Gastrocnemius medialis (tissue), 4 donors: Measurements from ENCODE around the gene CCDC177. TPM values are rescaled to one million over a fixed set of nuclear protein-coding genes. Genes with fewer than 3 reads are reported as not detected.

Experiments used
- ATAC-seq, 2 donors: fragments of 150-250 bp; one replicate each; pipeline ENCODE4 v1.9.1; 2016
- DNase-seq, 2 donors: peaks; one replicate each; pipeline ENCODE4 v3.0.0-alpha.2; 2019
- H3K27ac ChIP-seq, 4 donors: fragments of 200-600 bp; sonication (generic); 1 replicate in 1 of 4; 2 replicates in 3 of 4; pipeline ENCODE4 v1.5.1; 2016 to 2018; ENCODE audit warnings: mild to moderate bottlenecking in 2 of 4, moderate library complexity in 1 of 4
- H3K27me3 ChIP-seq, 3 donors: fragments of 200-600 bp; sonication (generic) in 2 of 3; 1 replicate in 1 of 3; 2 replicates in 2 of 3; pipeline versions ENCODE4 v1.5.1 to v1.6.0; 2016 to 2019; ENCODE audit warnings: mild to moderate bottlenecking in 1 of 3, moderate library complexity in 1 of 3
- H3K36me3 ChIP-seq, 2 donors: fragments of 200-600 bp; sonication (generic) in 1 of 2; one replicate each; pipeline ENCODE4 v1.5.1; 2017 to 2018
- H3K4me1 ChIP-seq, 2 donors: fragments of 200-600 bp; sonication (generic) in 1 of 2; one replicate each; pipeline ENCODE4 v1.5.1; 2016 to 2017; ENCODE audit warnings: mild to moderate bottlenecking in 2 of 2
- H3K4me3 ChIP-seq, 4 donors: fragments of 200-600 bp; sonication (generic) in 3 of 4; 1 replicate in 1 of 4; 2 replicates in 3 of 4; pipeline ENCODE4 v1.5.1; 2016 to 2019; ENCODE audit warnings: mild to moderate bottlenecking in 2 of 4
- H3K9me3 ChIP-seq, 3 donors: fragments of 200-600 bp; sonication (generic) in 2 of 3; 1 replicate in 1 of 3; 2 replicates in 2 of 3; pipeline ENCODE4 v1.5.1; 2016 to 2019
- POLR2A ChIP-seq, 2 donors: fragments of 450-650 bp; IDR thresholded peaks; one replicate each; pipeline ENCODE4 v1.6.1; 2017; ENCODE audit warnings: antibody characterized with exemption in 2 of 2, mild to moderate bottlenecking in 2 of 2, moderate library complexity in 2 of 2
- in situ Hi-C, 4 donors: fragments of 200-750 bp; cut with MboI; loops; one replicate each; pipeline versions ENCODE4 v1.15.0 to v1.8.0; 2017; ENCODE audit warnings: low sequenced_read_pairs in 4 of 4
- intact Hi-C: fragments of 100-400 bp; cut with DNase I; formaldehyde crosslinking; loops from one replicate; pipeline ENCODE4 v1.15.1; 2023; ENCODE audit warnings: low total_unique reads
- total RNA-seq, 4 donors: library from RNA; depleted of rRNA; stranded (reverse); fragments of >200 nt; gene quantifications; one replicate each; pipeline versions ENCODE4 v1.1.0 to v1.2.3, GENCODE V29; 2016
- TF ChIP-seq, protein P1 (sequence below), 5 experiments: fragments of 450-650 bp in 3 of 5; fragments of 200-600 bp in 2 of 5; sonication (generic) in 2 of 5; IDR thresholded peaks in 4 of 5; conservative IDR thresholded peaks in 1 of 5; 1 replicate in 4 of 5; 2 replicates in 1 of 5; pipeline ENCODE4 v1.5.1; 2016 to 2019; ENCODE audit warnings: antibody characterized with exemption in 5 of 5, mild to moderate bottlenecking in 3 of 5, moderate library complexity in 3 of 5

Gene CCDC177
- total RNA-seq, 4 donors from 2014 or later, result not detected

DNA sequence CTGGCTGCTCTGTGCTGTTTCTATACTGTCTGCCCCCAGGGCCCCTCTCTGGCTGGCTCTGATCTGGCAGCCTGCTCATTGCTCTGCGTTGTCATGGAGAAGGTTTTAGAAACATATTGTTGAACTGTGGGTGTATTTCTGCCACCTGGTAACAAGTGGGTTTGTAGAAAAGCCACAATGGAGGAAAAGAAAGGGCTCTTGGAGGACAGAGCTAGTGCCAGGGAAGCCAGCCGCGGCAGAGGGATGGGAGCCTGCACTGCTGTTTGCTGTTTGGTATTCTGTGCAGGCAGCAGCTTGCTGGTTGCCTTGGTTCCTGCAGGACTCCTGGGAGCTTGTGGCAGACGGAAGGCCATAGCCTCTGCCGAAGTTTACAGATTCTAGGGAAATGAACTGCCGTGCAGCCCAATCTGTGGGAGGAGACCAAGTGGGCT is 15.1 kb downstream of the CCDC177 start:
- intact Hi-C loops, result no loop called here
- Histone ChIP-seq H3K9me3 (no peaks in the 10 kb centered on the region), H3K36me3 (no peaks in the 10 kb centered on the region), H3K27me3 (peaks cover 0 to 24% (median 6%) of the 10 kb centered on the region in 3 donors), H3K27ac (no peak overlapping the region), H3K4me3 (no peak overlapping the region), H3K4me1 (no peaks in the 10 kb centered on the region)
- ATAC-seq (no peak), DNase-seq (no peak)
- in situ Hi-C loops, result no loop called here
- TF ChIP-seq POLR2A (IDR thresholded peaks at IDR 0.05), result no peak

DNA sequence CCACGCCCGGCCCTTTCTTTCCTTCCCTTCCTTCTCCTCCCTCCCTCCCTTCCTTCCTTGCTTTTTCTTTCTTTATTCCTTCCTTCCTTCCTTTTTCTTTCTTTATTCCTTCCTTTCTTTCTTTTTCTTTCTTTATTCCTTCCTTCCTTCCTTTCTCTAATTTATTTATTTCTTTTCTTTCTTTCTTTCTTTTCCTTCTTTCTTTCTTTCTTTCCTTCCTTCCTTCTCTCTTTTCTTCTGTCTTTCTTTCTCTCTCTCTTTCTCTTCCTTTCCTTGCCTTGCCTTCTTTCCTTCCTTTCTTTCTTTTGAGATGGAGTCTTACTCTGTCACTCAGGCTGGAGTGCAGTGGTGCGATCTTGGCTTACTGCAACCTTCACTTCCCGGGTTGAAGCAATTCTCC is 15.9 kb downstream of the CCDC177 start:
- H3K27me3 ChIP-seq, result peaks cover 0 to 17% (median 0%) of the 10 kb centered on the region in 3 donors
- H3K27ac ChIP-seq, result no peak overlapping the region
- no peaks in the 10 kb centered on the region for H3K4me1 ChIP-seq
- DNase-seq (no peak), ATAC-seq (no peak)
- no peak overlapping the region for H3K4me3 ChIP-seq
- H3K36me3 ChIP-seq, result no peaks in the 10 kb centered on the region
- in situ Hi-C loops, result no loop called here
- H3K9me3 ChIP-seq, result no peaks in the 10 kb centered on the region
- intact Hi-C loops, result no loop called here
- no peak for TF ChIP-seq POLR2A (IDR thresholded peaks at IDR 0.05)
- TF ChIP-seq, protein P1, sequence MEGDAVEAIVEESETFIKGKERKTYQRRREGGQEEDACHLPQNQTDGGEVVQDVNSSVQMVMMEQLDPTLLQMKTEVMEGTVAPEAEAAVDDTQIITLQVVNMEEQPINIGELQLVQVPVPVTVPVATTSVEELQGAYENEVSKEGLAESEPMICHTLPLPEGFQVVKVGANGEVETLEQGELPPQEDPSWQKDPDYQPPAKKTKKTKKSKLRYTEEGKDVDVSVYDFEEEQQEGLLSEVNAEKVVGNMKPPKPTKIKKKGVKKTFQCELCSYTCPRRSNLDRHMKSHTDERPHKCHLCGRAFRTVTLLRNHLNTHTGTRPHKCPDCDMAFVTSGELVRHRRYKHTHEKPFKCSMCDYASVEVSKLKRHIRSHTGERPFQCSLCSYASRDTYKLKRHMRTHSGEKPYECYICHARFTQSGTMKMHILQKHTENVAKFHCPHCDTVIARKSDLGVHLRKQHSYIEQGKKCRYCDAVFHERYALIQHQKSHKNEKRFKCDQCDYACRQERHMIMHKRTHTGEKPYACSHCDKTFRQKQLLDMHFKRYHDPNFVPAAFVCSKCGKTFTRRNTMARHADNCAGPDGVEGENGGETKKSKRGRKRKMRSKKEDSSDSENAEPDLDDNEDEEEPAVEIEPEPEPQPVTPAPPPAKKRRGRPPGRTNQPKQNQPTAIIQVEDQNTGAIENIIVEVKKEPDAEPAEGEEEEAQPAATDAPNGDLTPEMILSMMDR (IDR thresholded peaks at IDR 0.05 in 4 of 5, conservative IDR thresholded peaks at IDR 0.05 in 1 of 5), result no peak

DNA sequence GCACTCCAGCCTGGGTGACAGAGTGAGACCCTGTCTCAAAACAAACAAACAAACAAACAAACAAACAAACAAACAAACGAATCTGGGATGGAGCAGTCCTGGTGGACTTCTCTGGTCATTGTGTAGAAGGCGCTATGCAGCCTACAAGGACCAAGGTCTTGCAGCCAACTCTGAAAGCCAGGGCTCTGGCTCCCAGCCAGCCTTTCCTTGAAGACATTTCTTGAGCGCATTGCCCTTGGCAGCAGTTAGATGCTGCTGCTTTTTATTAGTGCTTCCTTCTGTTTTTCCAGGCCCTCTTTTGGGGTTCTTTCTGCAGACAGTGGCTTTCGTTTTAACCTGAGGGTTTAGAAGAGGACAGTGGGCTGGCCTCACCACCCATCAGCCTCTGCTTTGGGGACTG is 20.2 kb downstream of the CCDC177 start:
- Histone ChIP-seq H3K4me3 (no peak overlapping the region), H3K27me3 (peaks cover 5 to 15% (median 15%) of the 10 kb centered on the region in 3 donors), H3K9me3 (no peaks in the 10 kb centered on the region), H3K27ac (no peak overlapping the region), H3K4me1 (no peaks in the 10 kb centered on the region), H3K36me3 (no peaks in the 10 kb centered on the region)
- TF ChIP-seq, protein P1 (IDR thresholded peaks at IDR 0.05 in 4 of 5, conservative IDR thresholded peaks at IDR 0.05 in 1 of 5), result no peak
- no peak for TF ChIP-seq POLR2A (IDR thresholded peaks at IDR 0.05)
- intact Hi-C loops, result no loop called here
- in situ Hi-C loops, result no loop called here
- no peak for ATAC-seq
- DNase-seq, result no peak

DNA sequence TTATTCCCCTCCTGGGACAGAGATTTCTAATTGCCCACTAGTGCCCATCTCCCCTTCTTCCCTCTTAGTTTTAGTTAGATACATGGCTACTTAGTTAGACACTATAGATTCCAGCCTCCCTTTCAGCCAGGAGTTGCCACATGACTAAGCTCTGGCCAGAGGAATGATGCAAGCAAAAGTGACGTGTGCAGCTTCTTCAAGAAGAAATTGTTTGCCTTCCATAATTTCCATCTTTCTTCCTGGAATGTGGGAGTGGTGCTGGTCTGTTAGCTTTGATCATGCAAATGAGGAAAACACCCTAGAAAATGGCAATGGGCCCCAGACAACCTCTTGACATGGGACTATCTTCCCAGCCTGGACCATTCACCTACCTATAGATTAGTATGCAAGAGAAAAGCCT is 21.4 kb downstream of the CCDC177 start:
- TF ChIP-seq, protein P1 (IDR thresholded peaks at IDR 0.05 in 4 of 5, conservative IDR thresholded peaks at IDR 0.05 in 1 of 5), result no peak
- no peak for TF ChIP-seq POLR2A (IDR thresholded peaks at IDR 0.05)
- peaks cover 15 to 21% (median 18%) of the 10 kb centered on the region in 3 donors for H3K27me3 ChIP-seq
- no peaks in the 10 kb centered on the region for H3K36me3 ChIP-seq
- H3K27ac ChIP-seq, result no peak overlapping the region
- H3K9me3 ChIP-seq, result no peaks in the 10 kb centered on the region
- in situ Hi-C loops (no loop called here), intact Hi-C loops (no loop called here)
- H3K4me3 ChIP-seq, result no peak overlapping the region
- DNase-seq (no peak), ATAC-seq (no peak)
- H3K4me1 ChIP-seq, result no peaks in the 10 kb centered on the region

DNA sequence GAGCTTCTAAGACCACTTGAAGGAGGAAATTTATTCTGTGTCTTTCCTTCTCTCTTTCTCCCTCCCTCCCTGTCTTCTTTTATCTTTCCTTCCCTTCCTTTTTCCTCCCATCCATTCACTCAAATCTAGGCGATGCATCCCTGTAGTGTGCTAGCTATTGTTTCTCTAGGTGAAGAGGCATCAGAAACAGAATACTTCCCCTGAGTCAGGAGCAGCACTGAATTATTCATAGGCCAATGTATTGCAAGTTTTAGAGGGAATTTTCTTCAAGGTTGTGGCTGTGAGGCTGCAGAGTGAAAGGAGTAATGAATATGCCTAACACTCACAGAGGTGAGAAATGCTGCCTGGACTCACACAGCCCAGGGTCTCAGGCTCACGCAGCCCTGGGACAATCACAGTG is 23.2 kb downstream of the CCDC177 start:
- Histone ChIP-seq H3K27ac (no peak overlapping the region), H3K27me3 (peaks cover 20 to 28% (median 27%) of the 10 kb centered on the region in 3 donors), H3K4me1 (no peaks in the 10 kb centered on the region), H3K9me3 (no peaks in the 10 kb centered on the region), H3K4me3 (no peak overlapping the region), H3K36me3 (no peaks in the 10 kb centered on the region)
- in situ Hi-C loops, result no loop called here
- DNase-seq (no peak), ATAC-seq (no peak)
- TF ChIP-seq, protein P1 (IDR thresholded peaks at IDR 0.05 in 4 of 5, conservative IDR thresholded peaks at IDR 0.05 in 1 of 5), result no peak
- TF ChIP-seq POLR2A (IDR thresholded peaks at IDR 0.05), result no peak
- intact Hi-C loops, result no loop called here
